Lung (tissue), 14 donors: ENCODE measurements around the gene TSPY10. TPM values are rescaled to one million over a fixed set of nuclear protein-coding genes. Genes with fewer than 3 reads are reported as not detected.
"Not testable (repeated sequence)": the region's sequence is repeated elsewhere in the genome, so short reads cannot be mapped to it uniquely, and the experiment has no call there.

Experiments
- ATAC-seq: fragments of 200-7000 bp; cut with Tn5 transposase; one replicate; pipeline ENCODE4 v1.9.1; 2020; ENCODE audit warnings: moderate number of reproducible peaks; ENCODE audit not compliant: insufficient read depth, low FRiP score
- DNase-seq, 3 donors: peaks; one replicate each; pipeline ENCODE4 v3.0.0-alpha.2; 2013 to 2017
- H3K27ac ChIP-seq, 2 donors: one replicate each; pipeline ENCODE4 v1.5.1; 2013; ENCODE audit warnings: mild to moderate bottlenecking in 2 of 2, moderate library complexity in 2 of 2, control low read depth in 1 of 2, inconsistent platforms in 1 of 2, low read depth in 1 of 2, low read length in 1 of 2
- H3K27me3 ChIP-seq, 3 donors: one replicate each; pipeline ENCODE4 v1.5.1; 2013; ENCODE audit warnings: low read length in 2 of 3; ENCODE audit not compliant: control insufficient read depth in 3 of 3, insufficient read depth in 3 of 3
- H3K36me3 ChIP-seq, 4 donors: one replicate each; pipeline ENCODE4 v1.5.1; 2013; ENCODE audit warnings: low read length in 4 of 4, mild to moderate bottlenecking in 1 of 4, moderate library complexity in 1 of 4; ENCODE audit not compliant: control insufficient read depth in 4 of 4, insufficient read depth in 4 of 4
- H3K4me1 ChIP-seq, 5 donors: one replicate each; pipeline ENCODE4 v1.5.1; 2013; ENCODE audit warnings: low read length in 5 of 5, mild to moderate bottlenecking in 2 of 5, moderate library complexity in 1 of 5; ENCODE audit not compliant: control insufficient read depth in 5 of 5, insufficient read depth in 5 of 5
- H3K4me3 ChIP-seq: one replicate; pipeline ENCODE4 v1.5.1; 2013; ENCODE audit warnings: mild to moderate bottlenecking, control low read depth, moderate library complexity
- H3K9ac ChIP-seq, 2 donors: one replicate each; pipeline ENCODE4 v1.5.1; 2013; ENCODE audit warnings: low read length in 2 of 2, control low read depth in 1 of 2; ENCODE audit not compliant: insufficient read depth in 1 of 2
- H3K9me3 ChIP-seq, 4 donors: one replicate each; pipeline ENCODE4 v1.5.1; 2013; ENCODE audit warnings: low read length in 3 of 4, mild to moderate bottlenecking in 1 of 4, moderate library complexity in 1 of 4; ENCODE audit not compliant: control insufficient read depth in 4 of 4, insufficient read depth in 3 of 4
- WGBS, 2 donors: extraction: QIAGEN DNeasy Blood & Tissue Kit; methylation state at CpG; one replicate each; pipeline ENCODE4 v1.1.7; 2013; 5-methylcytosine and 5-hydroxymethylcytosine counted together
- long read RNA-seq, 5 donors: transcript quantifications; one replicate each; lab custom pipeline, GENCODE V29; 2026
- polyA plus RNA-seq, 2 donors: library from polyadenylated mRNA; stranded (reverse); fragments of 200-250 nt; gene quantifications; one replicate each; pipeline ENCODE4 v1.2.1, GENCODE V29; 2013
- total RNA-seq, 2 donors: library from RNA; depleted of rRNA in 1 of 2; stranded (reverse); fragments of >200 nt in 1 of 2; gene quantifications; one replicate each; pipeline ENCODE4 v1.2.1, GENCODE V29; 2014 to 2021
- donor health status: Bipolar disorder and iron deficiency.
- donor health status: healthy.
- donor health status: DM: yes; HTN: yes; CAD: no.

TSPY10 gene
- total RNA-seq (not detected), polyA plus RNA-seq (not detected)
- long read RNA-seq, donor 1, result 0 reads
- long read RNA-seq, donor 2, result 0 reads
- long read RNA-seq, donor 3, result 0 reads
- long read RNA-seq, donor 4, result 0 reads
- long read RNA-seq, donor 5, result 0 reads

GRCh38 chrY:9527580-9527979 is at the start of gene TSPY10:
TSS of gene TSPY10 (plus strand) at chrY:9527880. CDS start at chrY:9527926, 46 bp downstream.
- H3K9ac ChIP-seq, H3K4me3 ChIP-seq, ATAC-seq, H3K27me3 ChIP-seq, H3K36me3 ChIP-seq, H3K9me3 ChIP-seq, DNase-seq, H3K27ac ChIP-seq, H3K4me1 ChIP-seq: not testable (repeated sequence)
- WGBS, 2 donors, result no CpG with 5 or more reads among the region's 26 CpGs

- H3K27ac ChIP-seq, H3K27me3 ChIP-seq, DNase-seq, H3K9me3 ChIP-seq, H3K36me3 ChIP-seq, H3K4me3 ChIP-seq, ATAC-seq, H3K9ac ChIP-seq, H3K4me1 ChIP-seq: not testable (repeated sequence)
- WGBS, 2 donors, result no CpG with 5 or more reads among the region's 26 CpGs
Measured at GRCh38 chrY:9486967-9487366, 40.7 kb upstream of the TSPY10 start, which contains the start of gene TSPY9. TSS of gene TSPY9 (plus strand) at chrY:9487267. CDS start at chrY:9487313, 46 bp downstream.

GRCh38 chrY:9504396-9504795 is 23.3 kb upstream of the TSPY10 start:
- 59% methylated on average over 2 of the region's 6 CpGs; no CpG with 5 or more reads in 1 of the 2 donors for WGBS, 2 donors

GRCh38 chrY:9516287-9516686 is 11.4 kb upstream of the TSPY10 start:
- not testable (repeated sequence) for H3K27me3 ChIP-seq, H3K4me1 ChIP-seq, H3K36me3 ChIP-seq, H3K9ac ChIP-seq, ATAC-seq, H3K27ac ChIP-seq, DNase-seq, H3K9me3 ChIP-seq, H3K4me3 ChIP-seq
- 86% methylated on average over 7 of the region's 12 CpGs; no CpG with 5 or more reads in 1 of the 2 donors for WGBS, 2 donors

More at GRCh38 chrY:9504396-9504795, 23.3 kb upstream of the TSPY10 start:
- H3K9me3 ChIP-seq, H3K4me1 ChIP-seq, ATAC-seq, DNase-seq, H3K36me3 ChIP-seq, H3K27ac ChIP-seq, H3K9ac ChIP-seq, H3K27me3 ChIP-seq, H3K4me3 ChIP-seq: not testable (repeated sequence)

Other genes starting within 250 kb of the TSPY10 start
- not detected for gene TSPY4, start 190.4 kb upstream of the TSPY10 start, total RNA-seq
- not detected for gene TSPY4, start 190.4 kb upstream of the TSPY10 start, polyA plus RNA-seq
- gene TSPY8, start 170.1 kb upstream of the TSPY10 start, total RNA-seq, result not detected
- not detected for gene TSPY8, start 170.1 kb upstream of the TSPY10 start, polyA plus RNA-seq
- gene TSPY3, start 129.5 kb upstream of the TSPY10 start, total RNA-seq, result not detected
- gene TSPY3, start 129.5 kb upstream of the TSPY10 start, polyA plus RNA-seq, result not detected
- gene TSPY1, start 60.9 kb upstream of the TSPY10 start, total RNA-seq, result not detected
- gene TSPY1, start 60.9 kb upstream of the TSPY10 start, polyA plus RNA-seq, result not detected
- gene TSPY9, start 40.6 kb upstream of the TSPY10 start, total RNA-seq, result not detected
- not detected for gene TSPY9, start 40.6 kb upstream of the TSPY10 start, polyA plus RNA-seq